Measurements from ENCODE around the gene TCF7L2. TPM values are rescaled to one million over a fixed set of nuclear protein-coding genes. Genes with fewer than 3 reads are reported as not detected.

TCF7L2 gene
- total and polyA plus RNA-seq, 9 of the 15 experiments (the other 6 are each of a cell fraction or from before 2014, with no cell fraction given) = 0.32 to 2.8 (median 0.92) TPM

GRCh38 chr10:113139699-113140098 lies 189.7 kb downstream of the TCF7L2 start:
- Histone ChIP-seq H3K4me1 (replicated peaks in 1 of 2; ENCODE audit: control insufficient read depth in 2 of 2, insufficient read depth in 2 of 2, low read length in 2 of 2) (no peaks in the 10 kb centered on the region), H2AFZ (ENCODE audit: low read depth, low read length) (no peak overlapping the region), H3K9me1 (ENCODE audit: control insufficient read depth, insufficient read depth, low read length) (no peaks in the 10 kb centered on the region), H4K20me1 (replicated peaks; ENCODE audit: control insufficient read depth, insufficient read depth, low read length) (no peaks in the 10 kb centered on the region), H3K4me2 (ENCODE audit: insufficient read depth, low read length) (no peak overlapping the region), H3K9me3 (replicated peaks; ENCODE audit: control insufficient read depth, insufficient read depth, low read depth, low read length) (no peaks in the 10 kb centered on the region), H3K4me3 (no peak overlapping the region), H3K36me3 (ENCODE audit: control insufficient read depth, insufficient read depth, low read length) (no peaks in the 10 kb centered on the region), H3K27ac (ENCODE audit: extremely low read depth, low read depth, low read length) (no peak overlapping the region), H3K9ac (ENCODE audit: insufficient read depth in 1 of 2, low read depth in 2 of 2, low read length in 2 of 2) (no peak overlapping the region), H3K79me2 (ENCODE audit: control insufficient read depth, insufficient read depth, low read length) (no peaks in the 10 kb centered on the region), H3K27me3 (ENCODE audit: control insufficient read depth in 2 of 2, insufficient read depth in 2 of 2, low read length in 2 of 2) (peaks cover 7 to 18% of the 10 kb centered on the region in 2 experiments; a peak in 4 of 5 replicates)
- ATAC-seq (no peak), DNase-seq (ENCODE audit: extremely low read depth in 1 of 4, low spot score in 3 of 4) (no peak), FAIRE-seq (no peak)
- TF ChIP-seq MAX (CRISPR knock-in tag; IDR thresholded peaks at IDR 0.05) (no peak), DLX4 (CRISPR knock-in tag; IDR thresholded peaks at IDR 0.05) (no peak)
- WGBS (ENCODE audit: insufficient coverage, low coverage, missing lambda C conversion rate) = 0% methylated on average over 2 of the region's 2 CpGs
- intact Hi-C loops (cut with micrococcal nuclease) (no loop called here), in situ Hi-C loops (cut with MboI) (no loop called here)
- ChIA-PET POLR2A (no interaction called here), CTCF (ENCODE audit: low intra/inter-chr PET ratio) (no interaction called here)
- BruUV-seq (replicated peaks) = no TSS peak

GRCh38 chr10:113140143-113141011 lies 190.3 kb downstream of the TCF7L2 start:
- in situ Hi-C loops (cut with MboI) (no loop called here), intact Hi-C loops (cut with micrococcal nuclease) (no loop called here)
- Histone ChIP-seq H3K4me1 (replicated peaks in 1 of 2; ENCODE audit: control insufficient read depth in 2 of 2, insufficient read depth in 2 of 2, low read length in 2 of 2) (no peaks in the 10 kb centered on the region), H2AFZ (ENCODE audit: low read depth, low read length) (no peak overlapping the region), H3K9me3 (replicated peaks; ENCODE audit: control insufficient read depth, insufficient read depth, low read depth, low read length) (no peaks in the 10 kb centered on the region), H3K79me2 (ENCODE audit: control insufficient read depth, insufficient read depth, low read length) (no peaks in the 10 kb centered on the region), H3K9me1 (ENCODE audit: control insufficient read depth, insufficient read depth, low read length) (no peaks in the 10 kb centered on the region), H4K20me1 (replicated peaks; ENCODE audit: control insufficient read depth, insufficient read depth, low read length) (no peaks in the 10 kb centered on the region), H3K27ac (ENCODE audit: extremely low read depth, low read depth, low read length) (no peak overlapping the region), H3K27me3 (ENCODE audit: control insufficient read depth in 2 of 2, insufficient read depth in 2 of 2, low read length in 2 of 2) (peaks cover 7 to 14% of the 10 kb centered on the region in 2 experiments; a peak in 4 of 5 replicates), H3K36me3 (ENCODE audit: control insufficient read depth, insufficient read depth, low read length) (no peaks in the 10 kb centered on the region), H3K9ac (ENCODE audit: insufficient read depth in 1 of 2, low read depth in 2 of 2, low read length in 2 of 2) (no peak overlapping the region), H3K4me3 (no peak overlapping the region), H3K4me2 (ENCODE audit: insufficient read depth, low read length) (no peak overlapping the region)
- POLR2A ChIA-PET = no interaction called here
- 22% methylated on average over 8 of the region's 10 CpGs for WGBS (ENCODE audit: insufficient coverage, low coverage, missing lambda C conversion rate)
- CTCF ChIA-PET (ENCODE audit: low intra/inter-chr PET ratio) = no interaction called here
- no TSS peak for BruUV-seq (replicated peaks)
- DNase-seq (ENCODE audit: extremely low read depth in 1 of 4, low spot score in 3 of 4) = no peak
- FAIRE-seq = no peak
- ATAC-seq = no peak
- TF ChIP-seq HOXB6 (CRISPR knock-in tag; IDR thresholded peaks at IDR 0.05; ENCODE audit: borderline replicate concordance) (no peak), TAF1 (IDR thresholded peaks at IDR 0.05; ENCODE audit: control insufficient read depth, extremely low read depth, insufficient read depth, low read length, severe bottlenecking) (no peak), ZNF699 (CRISPR knock-in tag; IDR thresholded peaks at IDR 0.05; ENCODE audit: insufficient replicate concordance) (no peak), BRF1 (IDR thresholded peaks at IDR 0.05; ENCODE audit: borderline replicate concordance, extremely low read depth, insufficient read length) (no peak), NRF1 (conservative IDR thresholded peaks at IDR 0.05 in 1 of 2, IDR thresholded peaks at IDR 0.05 in 1 of 2) (no peak), ZFPM2 (CRISPR knock-in tag; IDR thresholded peaks at IDR 0.05) (no peak)
